ENCODE results near the gene PCGF3.

The PCGF3 gene

GRCh38 chr4:707929-708630 is 2.4 kb downstream of the PCGF3 start:
- no peak for ATAC-seq
- no peak for TF ChIP-seq GLIS3 (CRISPR knock-in tag; IDR thresholded peaks at IDR 0.05)
- TF ChIP-seq ZFP30 (CRISPR knock-in tag; IDR thresholded peaks at IDR 0.05) = no peak
- no peak for TF ChIP-seq POU6F1 (CRISPR knock-in tag; IDR thresholded peaks at IDR 0.05; ENCODE audit: borderline replicate concordance, low read depth)
- TF ChIP-seq ESRRG (CRISPR knock-in tag; IDR thresholded peaks at IDR 0.05) = no peak
- TF ChIP-seq RARB (CRISPR knock-in tag; IDR thresholded peaks at IDR 0.05) = no peak
- no peak for TF ChIP-seq ZFP3 (CRISPR knock-in tag; IDR thresholded peaks at IDR 0.05)
- no peak for TF ChIP-seq CSDC2 (CRISPR knock-in tag; IDR thresholded peaks at IDR 0.05)
- no peak for TF ChIP-seq PPARA (CRISPR knock-in tag; IDR thresholded peaks at IDR 0.05; ENCODE audit: borderline replicate concordance)
- TF ChIP-seq BACH2 (CRISPR knock-in tag; IDR thresholded peaks at IDR 0.05; ENCODE audit: borderline replicate concordance) = no peak
- TF ChIP-seq TOX (CRISPR knock-in tag; IDR thresholded peaks at IDR 0.05; ENCODE audit: borderline replicate concordance) = no peak
- no peak for TF ChIP-seq OSR1 (CRISPR knock-in tag; IDR thresholded peaks at IDR 0.05)
- TF ChIP-seq ZNF70 (CRISPR knock-in tag; IDR thresholded peaks at IDR 0.05) = no peak
- TF ChIP-seq CREB5 (CRISPR knock-in tag; IDR thresholded peaks at IDR 0.05; ENCODE audit: low read depth) = no peak
- no peak for TF ChIP-seq ZC3H10 (CRISPR knock-in tag; IDR thresholded peaks at IDR 0.05)
- no peak for TF ChIP-seq SNAI2 (CRISPR knock-in tag; IDR thresholded peaks at IDR 0.05)
- TF ChIP-seq ARNTL (CRISPR knock-in tag; IDR thresholded peaks at IDR 0.05; ENCODE audit: borderline replicate concordance, low read depth) = no peak
- no peak for TF ChIP-seq ZNF565 (CRISPR knock-in tag; conservative IDR thresholded peaks at IDR 0.05; ENCODE audit: low read depth)
- no peak for TF ChIP-seq ISL1 (CRISPR knock-in tag; IDR thresholded peaks at IDR 0.05)

GRCh38 chr4:708631-708933 is 3.0 kb downstream of the PCGF3 start:
- ATAC-seq = no peak
- TF ChIP-seq, protein P1, sequence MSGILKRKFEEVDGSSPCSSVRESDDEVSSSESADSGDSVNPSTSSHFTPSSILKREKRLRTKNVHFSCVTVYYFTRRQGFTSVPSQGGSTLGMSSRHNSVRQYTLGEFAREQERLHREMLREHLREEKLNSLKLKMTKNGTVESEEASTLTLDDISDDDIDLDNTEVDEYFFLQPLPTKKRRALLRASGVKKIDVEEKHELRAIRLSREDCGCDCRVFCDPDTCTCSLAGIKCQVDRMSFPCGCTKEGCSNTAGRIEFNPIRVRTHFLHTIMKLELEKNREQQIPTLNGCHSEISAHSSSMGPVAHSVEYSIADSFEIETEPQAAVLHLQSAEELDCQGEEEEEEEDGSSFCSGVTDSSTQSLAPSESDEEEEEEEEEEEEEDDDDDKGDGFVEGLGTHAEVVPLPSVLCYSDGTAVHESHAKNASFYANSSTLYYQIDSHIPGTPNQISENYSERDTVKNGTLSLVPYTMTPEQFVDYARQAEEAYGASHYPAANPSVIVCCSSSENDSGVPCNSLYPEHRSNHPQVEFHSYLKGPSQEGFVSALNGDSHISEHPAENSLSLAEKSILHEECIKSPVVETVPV (CRISPR knock-in tag; IDR thresholded peaks at IDR 0.05) = no peak
- no peak for TF ChIP-seq TOX (CRISPR knock-in tag; IDR thresholded peaks at IDR 0.05; ENCODE audit: borderline replicate concordance)
- TF ChIP-seq ZNF565 (CRISPR knock-in tag; conservative IDR thresholded peaks at IDR 0.05; ENCODE audit: low read depth) = no peak
- no peak for TF ChIP-seq OSR1 (CRISPR knock-in tag; IDR thresholded peaks at IDR 0.05)
- no peak for TF ChIP-seq ZFP30 (CRISPR knock-in tag; IDR thresholded peaks at IDR 0.05)
- TF ChIP-seq TSHZ2 (CRISPR knock-in tag; IDR thresholded peaks at IDR 0.05) = no peak
- TF ChIP-seq ARNTL (CRISPR knock-in tag; IDR thresholded peaks at IDR 0.05; ENCODE audit: borderline replicate concordance, low read depth) = no peak
- TF ChIP-seq ZNF8 (CRISPR knock-in tag; IDR thresholded peaks at IDR 0.05) = no peak
- TF ChIP-seq PPARA (CRISPR knock-in tag; IDR thresholded peaks at IDR 0.05; ENCODE audit: borderline replicate concordance) = no peak
- no peak for TF ChIP-seq ESRRG (CRISPR knock-in tag; IDR thresholded peaks at IDR 0.05)

DNA sequence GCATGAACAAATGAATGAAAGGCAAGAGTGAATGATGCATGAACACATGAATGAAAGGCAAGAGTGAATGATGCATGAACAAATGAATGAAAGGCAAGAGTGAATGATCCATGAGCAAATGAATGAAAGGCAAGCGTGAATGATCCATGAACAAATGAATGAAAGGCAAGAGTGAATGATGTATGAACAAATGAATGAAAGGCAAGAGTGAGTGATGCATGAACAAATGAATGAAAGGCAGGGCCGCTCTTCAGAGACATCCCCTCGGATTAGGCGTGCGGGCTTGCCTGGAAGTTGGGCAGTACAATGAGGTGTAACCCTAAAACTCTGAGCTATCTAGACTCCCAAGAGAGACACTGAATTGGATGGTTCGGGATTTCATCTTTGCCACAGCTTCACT is 3.7 kb downstream of the PCGF3 start:
- no peak for ATAC-seq
- no peak for TF ChIP-seq RARB (CRISPR knock-in tag; IDR thresholded peaks at IDR 0.05)
- TF ChIP-seq PPARA (CRISPR knock-in tag; IDR thresholded peaks at IDR 0.05; ENCODE audit: borderline replicate concordance) = no peak
- no peak for TF ChIP-seq CSDC2 (CRISPR knock-in tag; IDR thresholded peaks at IDR 0.05)
- TF ChIP-seq ZNF565 (CRISPR knock-in tag; conservative IDR thresholded peaks at IDR 0.05; ENCODE audit: low read depth) = no peak
- no peak for TF ChIP-seq CREB5 (CRISPR knock-in tag; IDR thresholded peaks at IDR 0.05; ENCODE audit: low read depth)
- no peak for TF ChIP-seq ISL1 (CRISPR knock-in tag; IDR thresholded peaks at IDR 0.05)
- no peak for TF ChIP-seq TSHZ2 (CRISPR knock-in tag; IDR thresholded peaks at IDR 0.05)
- TF ChIP-seq, protein P2, sequence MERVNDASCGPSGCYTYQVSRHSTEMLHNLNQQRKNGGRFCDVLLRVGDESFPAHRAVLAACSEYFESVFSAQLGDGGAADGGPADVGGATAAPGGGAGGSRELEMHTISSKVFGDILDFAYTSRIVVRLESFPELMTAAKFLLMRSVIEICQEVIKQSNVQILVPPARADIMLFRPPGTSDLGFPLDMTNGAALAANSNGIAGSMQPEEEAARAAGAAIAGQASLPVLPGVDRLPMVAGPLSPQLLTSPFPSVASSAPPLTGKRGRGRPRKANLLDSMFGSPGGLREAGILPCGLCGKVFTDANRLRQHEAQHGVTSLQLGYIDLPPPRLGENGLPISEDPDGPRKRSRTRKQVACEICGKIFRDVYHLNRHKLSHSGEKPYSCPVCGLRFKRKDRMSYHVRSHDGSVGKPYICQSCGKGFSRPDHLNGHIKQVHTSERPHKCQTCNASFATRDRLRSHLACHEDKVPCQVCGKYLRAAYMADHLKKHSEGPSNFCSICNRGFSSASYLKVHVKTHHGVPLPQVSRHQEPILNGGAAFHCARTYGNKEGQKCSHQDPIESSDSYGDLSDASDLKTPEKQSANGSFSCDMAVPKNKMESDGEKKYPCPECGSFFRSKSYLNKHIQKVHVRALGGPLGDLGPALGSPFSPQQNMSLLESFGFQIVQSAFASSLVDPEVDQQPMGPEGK (CRISPR knock-in tag; IDR thresholded peaks at IDR 0.05; ENCODE audit: borderline replicate concordance) = no peak

All from SK-N-SH treated with all-trans-retinoic acid at 6 μM for 48 hours (cell line).